HG03060 (cell line): ENCODE data around the gene CR2.
"Not testable (repeated sequence)": the region's sequence is repeated elsewhere in the genome, so short reads cannot be mapped to it uniquely, and the experiment has no call there.

Experiments
- ATAC-seq: cut with Tn5 transposase; IDR thresholded peaks from one replicate; pipeline ENCODE4 v1.9.1; 2021; ENCODE audit warnings: low read depth, moderate number of reproducible peaks; ENCODE audit not compliant: unreplicated experiment

Gene CR2

DNA sequence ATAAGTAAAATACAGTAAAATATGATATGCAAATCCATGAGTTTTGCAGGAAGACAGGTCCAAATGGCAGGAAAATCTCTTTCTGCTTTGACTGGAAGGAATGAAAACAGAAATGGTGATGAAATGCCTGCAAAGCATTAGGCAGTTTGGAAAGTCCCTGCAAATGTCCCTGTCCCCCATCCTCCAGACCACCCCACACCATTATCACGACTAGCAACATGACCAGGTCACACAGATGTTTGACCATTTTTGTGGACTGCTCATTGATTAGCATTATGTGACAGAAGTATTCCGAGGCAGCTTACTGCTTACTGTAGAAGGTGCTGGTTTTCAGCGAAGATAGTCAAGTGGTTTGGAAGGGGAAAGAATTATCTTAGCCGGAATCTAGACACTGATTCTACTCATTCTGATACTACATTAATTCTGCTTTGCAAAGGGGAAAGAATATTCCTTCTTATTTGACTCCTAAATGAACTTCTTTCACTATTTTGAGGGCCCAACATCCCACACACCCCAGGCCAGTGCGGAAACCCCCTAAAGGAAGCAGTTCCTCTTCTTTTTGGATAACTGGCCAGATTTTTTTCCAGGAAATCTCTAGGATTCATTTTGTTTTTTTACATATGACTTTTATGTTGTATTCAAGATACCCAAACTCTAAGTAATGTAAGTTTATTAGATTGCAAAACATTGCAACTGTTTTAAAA is 9.5 kb upstream of the CR2 start:
- ATAC-seq: no peak

DNA sequence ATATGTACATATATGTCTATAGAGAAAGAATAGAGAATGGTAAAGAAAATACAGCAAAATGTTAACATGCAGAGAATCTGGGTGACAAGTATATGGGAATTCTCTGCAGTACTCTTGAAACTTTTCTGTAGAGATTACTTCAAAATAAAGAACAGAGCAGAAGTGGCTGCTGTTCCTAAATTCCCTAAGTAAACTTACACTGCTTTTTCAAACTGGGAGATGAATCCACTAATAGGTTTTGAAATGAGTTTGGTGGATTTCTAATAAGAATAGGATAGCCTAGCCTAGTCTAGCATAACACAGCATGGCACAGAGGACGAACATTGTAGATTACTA is 450 bp upstream of the CR2 start:
- ATAC-seq: no peak

DNA sequence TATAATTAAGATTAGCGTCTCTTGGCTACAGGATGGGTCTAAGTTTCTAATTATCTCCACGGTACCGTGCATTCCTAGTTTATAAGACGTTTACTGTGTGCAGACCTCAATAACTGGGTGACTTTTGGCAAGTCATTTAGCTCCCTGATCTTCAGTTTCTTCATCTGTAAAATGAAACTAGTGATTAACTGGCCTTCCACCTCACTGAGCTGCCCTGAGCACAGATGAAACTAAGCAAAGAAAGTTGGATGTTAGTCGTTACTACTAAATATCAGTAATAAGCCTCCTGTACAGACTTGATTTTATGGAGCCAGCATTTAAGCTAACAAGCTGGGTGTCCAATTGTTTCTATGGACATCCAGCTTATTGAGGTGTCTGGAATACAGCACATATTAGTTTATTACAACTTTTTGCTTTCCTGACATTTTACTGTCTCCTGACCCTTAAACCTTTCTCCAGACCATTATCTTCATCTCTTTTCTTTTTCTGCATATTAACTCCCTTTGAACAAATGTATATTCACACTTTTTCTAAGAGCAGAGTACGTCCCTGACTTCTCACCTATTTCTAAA is 1.1 kb downstream of the CR2 start:
- ATAC-seq: no peak

GRCh38 chr1:207458414-207458813 is 4.3 kb downstream of the CR2 start:
- no peak for ATAC-seq

DNA sequence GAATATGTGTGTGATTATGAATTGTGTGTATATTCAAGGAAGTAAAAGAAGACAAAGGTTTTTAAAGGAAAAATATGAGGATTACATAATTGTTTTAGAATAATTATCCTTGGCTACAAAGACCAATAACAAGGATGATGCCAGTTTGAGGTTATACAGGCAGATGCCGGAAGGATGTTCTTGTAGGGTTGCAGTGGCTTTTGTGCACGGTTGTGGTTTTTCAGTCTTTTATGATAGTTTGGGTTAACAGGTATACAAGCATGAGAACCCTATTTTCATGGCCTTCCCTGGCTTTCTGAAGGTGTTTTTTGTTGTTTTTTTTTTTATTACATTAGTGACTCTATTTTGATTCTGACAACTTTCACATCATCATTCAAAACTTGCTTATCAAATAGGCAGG is 4.9 kb downstream of the CR2 start:
- no peak for ATAC-seq

- ATAC-seq: no peak
These were observed 7.5 kb downstream of the CR2 start for GRCh38 chr1:207461649-207462048.

- ATAC-seq: no peak
These were observed 8.4 kb downstream of the CR2 start for GRCh38 chr1:207462535-207462934.

DNA sequence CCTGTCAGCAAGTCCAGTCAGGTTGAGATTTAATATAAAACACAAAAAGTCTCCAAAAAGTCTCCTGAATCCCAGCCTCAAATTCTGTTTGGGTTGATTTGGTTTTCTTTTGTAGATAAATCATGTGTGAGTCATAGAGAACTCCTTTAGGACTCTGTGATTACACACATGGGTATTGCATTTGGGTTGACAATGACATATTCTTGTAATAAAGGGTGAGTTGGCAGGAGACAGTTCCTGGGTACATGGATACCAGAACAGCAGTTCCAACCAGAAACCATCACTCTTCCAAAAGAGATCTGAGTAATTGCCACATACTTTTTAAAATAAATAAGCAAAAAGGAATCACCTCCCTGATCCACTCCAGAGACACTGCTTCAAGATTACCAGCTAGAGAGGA is 8.9 kb downstream of the CR2 start:
- no peak for ATAC-seq

GRCh38 chr1:207463571-207463970 is 9.4 kb downstream of the CR2 start:
- ATAC-seq: no peak

GRCh38 chr1:207470927-207471326 is 16.8 kb downstream of the CR2 start:
- no peak for ATAC-seq

DNA sequence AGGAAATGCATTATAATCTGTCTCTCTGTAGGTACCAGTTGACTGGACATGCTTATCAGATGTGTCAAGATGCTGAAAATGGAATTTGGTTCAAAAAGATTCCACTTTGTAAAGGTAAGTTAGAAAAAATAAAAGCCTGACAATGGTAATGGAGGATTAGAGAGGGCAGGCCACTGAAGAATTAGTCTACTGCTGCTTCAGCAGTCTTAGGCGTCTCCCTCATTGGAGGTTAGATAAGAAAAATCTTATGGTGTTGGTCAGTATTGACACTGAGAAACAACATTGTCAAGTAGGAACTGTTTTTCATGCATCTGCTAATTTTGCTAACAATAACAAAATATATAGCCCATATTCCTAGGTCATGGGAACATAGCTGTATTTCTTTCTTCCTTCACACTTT is 20.1 kb downstream of the CR2 start:
- ATAC-seq: no peak

DNA sequence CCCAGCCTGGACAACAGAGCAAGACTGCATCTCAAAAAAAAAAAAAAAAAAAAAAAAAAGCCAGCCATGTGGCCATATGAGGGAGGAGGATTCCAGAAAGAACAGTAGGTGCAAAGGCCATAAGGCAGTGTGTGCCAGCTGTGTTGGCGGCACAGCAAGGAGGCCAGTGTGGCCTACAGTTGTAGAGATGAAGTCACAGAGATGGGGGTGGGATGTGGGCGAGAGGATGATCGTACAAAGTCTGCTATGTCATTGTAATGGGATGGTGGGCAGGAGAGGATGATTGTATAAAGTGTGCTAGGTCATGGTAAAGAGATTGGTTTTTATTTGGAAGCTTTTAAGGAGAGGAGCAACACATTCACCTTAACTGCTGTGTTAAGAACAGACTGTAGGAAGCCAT is 32.1 kb downstream of the CR2 start:
- no peak for ATAC-seq

GRCh38 chr1:207487636-207488035 is 33.5 kb downstream of the CR2 start:
- no peak for ATAC-seq

DNA sequence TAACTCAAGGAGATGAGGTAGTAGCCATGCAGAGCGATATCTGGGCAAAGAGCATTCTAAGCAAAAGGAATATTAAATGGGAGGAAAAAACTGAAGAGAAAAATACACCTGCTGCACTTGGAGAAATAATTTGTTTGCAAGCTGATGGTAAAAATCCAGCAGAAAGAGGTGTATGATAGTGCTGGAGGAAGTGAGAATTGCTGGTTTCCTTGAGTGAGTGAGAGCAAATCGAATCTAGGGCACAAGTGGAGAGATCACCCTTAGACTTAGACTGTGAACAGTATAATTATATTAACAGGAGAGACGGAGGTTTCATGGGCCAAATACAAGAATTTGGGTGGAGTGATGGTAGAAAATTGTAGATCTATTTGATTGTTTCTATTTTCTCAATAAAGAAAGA is 39.1 kb downstream of the CR2 start:
- no peak for ATAC-seq

DNA sequence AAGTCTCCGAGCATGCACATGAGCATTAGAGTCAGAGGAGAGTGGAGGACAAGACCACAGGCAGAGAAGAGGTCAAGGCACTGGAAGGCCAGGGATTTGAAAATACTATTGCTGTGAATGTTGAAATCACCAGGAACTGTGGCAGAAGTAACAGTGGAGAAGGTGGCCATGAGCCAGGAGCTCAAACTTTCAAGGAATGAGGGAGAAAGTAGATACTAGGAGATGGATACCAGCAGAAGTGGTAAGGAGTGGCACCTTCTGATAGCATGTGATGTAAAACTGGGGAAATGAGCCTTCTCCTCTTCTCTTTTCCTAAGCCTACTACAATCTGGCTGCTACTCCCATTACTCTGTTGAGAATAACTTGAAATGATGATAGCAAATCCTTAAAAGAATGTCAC is 40.0 kb downstream of the CR2 start:
- ATAC-seq: no peak

GRCh38 chr1:207495281-207495680 is 41.2 kb downstream of the CR2 start:
- not testable (repeated sequence) for ATAC-seq

DNA sequence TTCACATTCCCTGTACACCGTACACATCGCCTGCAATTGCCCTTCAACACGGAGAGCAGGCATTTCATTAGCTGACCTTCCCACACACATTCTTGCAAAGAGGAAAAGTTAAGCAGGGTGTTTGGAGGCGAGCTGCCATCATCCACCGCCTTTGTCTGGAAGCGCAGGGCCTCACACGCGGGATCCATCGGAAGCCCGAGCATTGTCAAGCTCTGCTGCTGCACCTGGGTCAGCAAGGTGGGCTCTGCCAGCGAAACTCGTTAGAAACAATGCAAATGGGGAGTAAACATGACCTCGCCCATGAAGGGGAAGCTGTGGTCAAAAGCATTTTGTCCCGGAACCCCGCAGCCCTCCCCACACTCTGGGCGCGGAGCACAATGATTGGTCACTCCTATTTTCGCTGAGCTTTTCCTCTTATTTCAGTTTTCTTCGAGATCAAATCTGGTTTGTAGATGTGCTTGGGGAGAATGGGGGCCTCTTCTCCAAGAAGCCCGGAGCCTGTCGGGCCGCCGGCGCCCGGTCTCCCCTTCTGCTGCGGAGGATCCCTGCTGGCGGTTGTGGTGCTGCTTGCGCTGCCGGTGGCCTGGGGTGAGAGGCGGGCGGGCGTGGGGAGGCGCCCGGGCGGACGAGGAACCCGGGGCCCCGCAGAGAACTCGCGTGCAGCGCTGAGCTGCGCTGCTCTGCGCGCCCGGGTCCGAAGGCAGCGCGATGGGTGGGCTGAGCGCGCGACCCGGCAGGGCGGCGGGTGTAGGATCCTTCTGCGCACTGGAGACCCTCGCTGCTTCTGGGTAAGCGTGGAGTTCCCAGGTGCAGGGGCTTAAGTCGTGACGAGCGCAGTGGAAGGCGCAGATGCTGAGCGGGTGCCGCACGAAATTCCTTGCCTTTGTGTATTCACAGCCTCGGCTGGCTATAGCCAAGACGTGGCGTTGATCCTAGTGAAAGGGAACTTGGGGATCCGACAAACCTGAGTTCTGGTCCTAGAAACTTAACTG is 42.0 kb downstream of the CR2 start, which contains the start of gene CR1:
CR1 (plus strand) TSS at position 357 of the 992 bp plus-strand sequence; CDS start at position 468, 111 bp downstream.
- ATAC-seq: no peak

GRCh38 chr1:207497941-207498340 is 43.8 kb downstream of the CR2 start:
- no peak for ATAC-seq

GRCh38 chr1:207499573-207499972 is 45.4 kb downstream of the CR2 start:
- ATAC-seq: peak; percentile 36

GRCh38 chr1:207500306-207500705 is 46.2 kb downstream of the CR2 start:
- ATAC-seq: no peak

- no peak for ATAC-seq
These were observed 46.9 kb downstream of the CR2 start for GRCh38 chr1:207501071-207501470.
